Activated T-helper 1 cell treated with anti-CD3 and anti-CD28 coated beads, Interleukin-2, amount 50 U/mL, for 16 hours (primary cell): ENCODE results near the gene TBX1.
"Not testable (repeated sequence)": the region's sequence is repeated elsewhere in the genome, so short reads cannot be mapped to it uniquely, and the experiment has no call there.

Source experiments
- DNase-seq, 2 donors: peaks; one replicate each; pipeline ENCODE4 v3.0.0-alpha.2; 2020; ENCODE audit warnings: low read depth in 1 of 2, low spot score in 1 of 2

TBX1 gene

GRCh38 chr22:19723232-19723982 is 37.2 kb upstream of the TBX1 start, which contains the start of gene GP1BB:
Gene GP1BB (plus strand): TSS chr22:19723539. CDS start chr22:19723570, 31 bp downstream.
- no peak for DNase-seq

- DNase-seq = no peak
These were observed 36.4 kb upstream of the TBX1 start for GRCh38 chr22:19723983-19724827.

GRCh38 chr22:19724927-19725661 is 35.5 kb upstream of the TBX1 start:
- DNase-seq = no peak

- DNase-seq = not testable (repeated sequence)
These were observed 34.4 kb upstream of the TBX1 start for GRCh38 chr22:19726064-19726788.

GRCh38 chr22:19727310-19728150 is 33.0 kb upstream of the TBX1 start:
- no peak for DNase-seq

DNA sequence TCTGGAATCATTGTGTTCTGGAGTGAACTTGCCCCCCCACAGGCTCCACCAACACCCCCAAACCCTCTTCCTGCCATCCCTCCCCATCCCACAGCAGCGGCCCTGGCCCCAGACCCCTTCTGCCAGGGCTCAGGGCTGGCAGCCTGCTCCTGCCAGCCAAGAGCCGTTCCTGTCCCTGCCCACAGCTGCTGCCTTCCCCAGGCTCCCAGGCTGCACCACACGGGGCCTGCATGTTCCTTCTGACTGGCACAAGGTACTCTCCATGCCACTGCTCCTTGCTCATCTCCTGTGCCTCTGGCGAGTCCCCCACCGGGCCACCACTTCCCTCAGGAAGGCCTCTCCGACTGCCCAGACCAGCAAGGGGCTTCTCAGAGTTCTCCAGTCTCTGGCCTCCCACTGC is 32.3 kb upstream of the TBX1 start:
- no peak for DNase-seq

DNA sequence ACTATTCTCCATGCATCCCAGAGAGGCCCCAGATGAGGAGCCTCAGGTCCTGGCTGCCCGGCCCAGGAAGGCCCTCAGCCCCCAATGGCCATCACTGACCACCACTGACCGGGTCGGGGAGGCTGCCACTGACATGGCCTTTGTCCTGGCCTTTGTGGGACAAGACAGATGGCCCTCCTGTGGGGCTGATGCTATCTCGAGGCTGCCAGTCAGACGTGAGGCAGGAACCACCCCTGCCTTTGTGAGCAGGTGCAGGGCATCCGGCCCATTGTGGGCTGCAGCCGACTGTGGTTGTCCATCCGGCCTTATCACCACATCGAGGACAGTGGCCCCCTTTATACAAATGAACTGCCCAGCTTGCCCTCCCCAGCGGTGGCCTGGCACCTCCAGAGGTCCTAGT is 31.7 kb upstream of the TBX1 start:
- DNase-seq = no peak

DNA sequence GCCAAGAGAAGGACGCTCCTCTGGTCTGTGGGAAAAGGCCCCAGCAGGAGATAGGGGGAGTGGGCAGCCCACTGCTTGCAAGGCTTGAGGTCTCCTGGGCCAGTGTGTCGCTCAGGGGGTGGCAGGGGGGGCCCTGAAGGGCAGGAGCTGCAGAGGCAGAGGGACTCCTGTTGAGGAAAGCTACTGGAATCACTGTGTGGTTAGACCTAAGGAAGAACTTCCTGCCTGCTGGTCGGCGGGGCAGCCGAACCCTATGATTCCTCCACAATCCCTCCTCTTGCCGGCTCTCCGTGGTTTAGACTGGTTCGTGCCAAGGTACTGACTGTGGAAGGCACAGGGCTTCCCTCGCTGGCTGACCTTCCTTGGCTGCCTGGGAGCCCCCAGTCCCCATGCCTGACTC is 31.1 kb upstream of the TBX1 start:
- DNase-seq = no peak

- no peak for DNase-seq
These were observed 30.4 kb upstream of the TBX1 start for GRCh38 chr22:19730198-19730597.

GRCh38 chr22:19730655-19731360 is 29.8 kb upstream of the TBX1 start:
- DNase-seq = peak; percentile 72 to 82

DNA sequence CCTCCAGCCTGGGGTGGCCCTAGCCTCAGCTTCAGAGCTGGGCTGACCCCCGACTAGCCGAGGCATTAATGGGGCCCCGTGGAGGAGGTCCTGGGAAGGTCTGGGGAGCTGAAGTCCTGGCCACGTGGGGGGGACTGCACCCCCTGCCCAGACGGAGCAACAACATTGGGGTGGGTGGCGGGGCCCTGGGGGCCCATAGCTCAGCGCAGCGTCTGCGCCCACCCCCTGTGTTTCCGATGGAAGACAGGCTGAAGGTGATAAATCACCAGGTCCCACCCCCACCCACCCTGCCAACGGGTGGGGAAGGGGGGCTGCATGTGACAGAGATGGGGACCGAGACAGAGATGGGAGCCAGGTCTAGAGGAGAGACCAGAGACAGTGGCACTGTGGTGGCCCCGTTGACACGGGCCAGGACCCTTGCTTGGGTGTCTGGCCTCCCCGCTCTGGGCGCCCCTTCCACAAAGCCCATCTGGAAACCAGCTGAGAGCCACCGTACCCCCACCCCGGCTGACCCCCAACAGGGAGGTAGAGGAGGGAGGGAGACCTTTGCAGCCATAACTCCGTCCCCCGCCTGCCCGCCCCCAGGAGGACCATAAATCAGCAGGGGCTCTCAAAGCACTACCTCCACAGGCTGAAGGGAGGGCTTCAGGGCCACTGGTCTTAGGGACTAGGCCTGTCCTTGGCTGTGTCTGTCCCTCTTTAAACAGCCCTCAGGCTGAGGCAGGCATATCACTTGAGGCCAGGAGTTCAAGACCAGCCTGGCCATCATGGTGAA is 29.0 kb upstream of the TBX1 start:
- DNase-seq = no peak

- no peak for DNase-seq
These were observed 28.0 kb upstream of the TBX1 start for GRCh38 chr22:19732403-19733113.

GRCh38 chr22:19733755-19734154 is 26.8 kb upstream of the TBX1 start:
- DNase-seq = no peak

DNA sequence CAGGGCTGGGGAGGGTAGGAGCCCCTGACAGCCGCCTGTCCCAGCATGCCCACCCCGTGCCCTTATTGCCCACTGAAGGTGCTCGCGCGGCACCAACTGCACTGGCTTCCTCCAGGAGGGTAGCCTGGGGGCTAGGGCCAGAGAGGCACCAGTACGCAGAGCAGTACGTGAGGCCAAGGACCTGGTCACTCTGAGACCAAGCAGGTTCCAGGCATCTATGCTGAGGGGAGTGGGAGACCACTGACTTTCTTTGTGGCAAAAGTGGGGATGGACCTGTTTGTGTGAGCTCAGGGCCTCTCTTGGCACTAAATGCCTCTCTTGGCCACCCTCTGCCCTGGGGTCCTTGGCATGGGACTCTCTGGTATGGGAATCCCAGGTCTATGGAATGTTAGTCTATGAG is 26.4 kb upstream of the TBX1 start:
- no peak for DNase-seq

DNA sequence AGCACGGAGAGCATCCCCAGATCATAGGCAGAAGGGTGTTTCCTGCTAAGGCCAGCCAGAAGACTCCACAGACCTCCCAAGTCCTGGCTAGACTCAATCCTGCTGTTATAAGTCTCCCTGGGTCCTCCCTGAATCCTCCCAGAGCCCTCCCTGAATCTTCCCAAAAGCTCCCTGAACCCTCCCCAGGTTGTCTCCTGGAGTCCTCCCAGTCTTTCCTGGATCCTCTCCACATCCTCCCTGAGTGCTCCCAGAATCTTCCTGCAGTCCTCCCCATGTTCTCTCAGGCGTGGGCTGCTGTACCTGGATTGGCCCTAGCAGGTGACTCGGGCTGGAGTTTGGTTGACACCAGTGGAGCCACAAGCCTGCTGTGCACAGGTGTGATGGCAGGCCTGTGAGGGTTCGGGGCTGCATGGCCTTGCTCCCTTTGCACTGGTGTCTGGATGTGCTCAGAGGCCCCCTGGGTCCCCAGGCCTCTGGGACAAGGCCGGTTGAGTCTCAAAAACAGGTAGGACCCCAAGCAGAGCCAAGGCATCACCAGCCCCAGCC is 25.7 kb upstream of the TBX1 start:
- no peak for DNase-seq

DNA sequence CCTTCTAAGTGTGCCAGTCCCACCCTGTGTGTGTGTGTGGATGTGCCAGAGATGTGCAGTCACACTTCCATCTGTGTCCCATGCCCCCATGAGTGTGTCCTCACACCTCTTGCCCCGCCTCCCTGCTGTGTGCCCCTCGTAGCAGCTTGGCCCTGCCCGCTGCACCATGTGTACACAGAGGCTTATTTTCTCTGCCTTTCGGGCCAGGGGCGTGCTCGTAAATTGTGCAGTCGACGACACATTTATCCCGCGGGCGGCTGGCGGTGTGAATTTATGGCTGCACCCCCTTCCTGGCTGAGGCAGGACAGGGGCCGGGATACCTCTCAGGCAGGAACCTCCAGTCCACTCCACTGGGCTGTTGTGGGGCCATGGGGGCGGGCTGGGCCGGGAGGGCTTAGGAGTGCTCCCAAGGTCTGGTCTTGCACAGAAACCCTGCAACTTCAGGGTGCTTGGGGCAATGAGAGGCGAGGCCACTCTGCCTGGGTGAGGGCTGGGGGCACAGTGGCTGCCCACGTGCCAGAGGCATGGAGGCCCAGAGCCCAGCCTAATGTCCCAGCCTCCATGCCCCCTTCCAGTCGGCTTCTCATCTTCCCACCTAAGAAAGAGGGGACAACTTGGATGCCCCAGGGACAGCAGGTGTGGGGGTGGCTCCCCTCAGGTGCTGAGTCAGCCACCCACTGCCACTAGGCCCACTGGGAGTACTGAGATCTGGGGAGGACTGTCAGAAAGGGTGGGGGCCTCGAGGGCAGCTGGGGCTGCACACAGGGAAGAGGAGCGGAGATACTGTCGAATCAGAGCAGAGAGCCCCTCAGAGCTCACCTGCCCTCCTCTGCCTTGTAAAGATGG is 24.7 kb upstream of the TBX1 start:
- DNase-seq = no peak
